Measurements from ENCODE around the gene HPCAL1.

The HPCAL1 gene

DNA sequence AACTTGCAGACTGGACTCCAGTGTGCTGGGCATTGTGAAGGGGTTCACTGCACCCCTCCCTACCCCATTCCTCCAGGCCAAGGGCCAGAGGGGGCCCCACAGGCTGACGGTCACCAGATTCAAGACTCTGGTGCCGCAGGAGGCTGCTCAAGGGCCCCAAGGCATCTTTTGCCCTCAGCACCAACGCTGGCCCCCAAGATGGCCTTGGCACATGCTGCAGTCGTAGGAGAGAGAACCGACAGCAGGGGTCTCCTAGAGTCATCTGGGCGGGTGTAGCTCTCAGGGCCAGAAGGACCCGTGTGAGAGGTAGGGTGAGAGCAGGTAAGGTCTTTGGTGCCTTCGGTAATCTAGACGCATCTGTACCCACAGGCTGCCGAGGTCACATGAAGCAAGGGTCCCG, 164.1 kb downstream of the HPCAL1 start:
- ATAC-seq, result no peak

DNA sequence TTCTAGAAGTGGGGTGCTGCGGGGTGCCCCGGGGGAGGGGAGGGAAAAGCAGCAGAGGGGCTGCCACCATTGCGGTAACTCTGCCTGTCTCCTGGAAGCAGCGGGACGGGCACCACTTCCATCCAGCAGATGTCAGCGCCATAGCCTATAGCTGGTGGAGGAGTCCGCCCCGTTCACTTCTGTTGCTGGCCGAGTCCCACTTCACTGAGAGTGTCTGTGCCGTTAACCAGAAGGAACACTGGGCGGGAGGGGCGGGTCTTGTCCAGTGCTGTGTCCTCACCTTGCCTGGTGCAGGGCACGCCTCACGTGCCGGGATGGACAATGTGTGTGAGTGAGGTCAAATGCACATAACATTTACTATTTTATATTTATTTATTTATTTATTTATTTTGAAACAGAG, 164.7 kb downstream of the HPCAL1 start:
- DNase-seq (no peak), ATAC-seq (no peak)

More for the DNA sequence above, 164.1 kb downstream of the HPCAL1 start:
- DNase-seq, result no peak

DNA sequence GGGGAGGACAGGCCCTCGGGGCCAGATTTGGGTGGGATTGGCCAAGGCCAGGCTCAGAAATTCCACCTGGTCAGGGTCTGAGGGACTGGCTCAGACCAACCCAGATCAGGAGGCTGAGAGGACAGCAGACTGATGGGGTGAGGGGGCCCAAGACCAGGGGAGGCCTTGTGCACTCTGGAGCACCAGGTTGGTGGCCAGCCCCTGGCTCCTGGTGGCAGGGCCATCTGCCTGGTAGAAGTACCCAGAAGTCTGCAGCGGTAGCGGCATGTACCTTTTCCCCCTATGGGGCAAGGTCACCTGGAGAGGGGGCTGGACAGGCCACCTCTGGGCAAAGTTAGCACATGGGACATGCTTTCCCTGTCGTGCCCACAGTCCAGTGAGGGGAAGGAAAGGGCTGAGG, 166.6 kb downstream of the HPCAL1 start:
- ATAC-seq (no peak), DNase-seq (no peak)

DNA sequence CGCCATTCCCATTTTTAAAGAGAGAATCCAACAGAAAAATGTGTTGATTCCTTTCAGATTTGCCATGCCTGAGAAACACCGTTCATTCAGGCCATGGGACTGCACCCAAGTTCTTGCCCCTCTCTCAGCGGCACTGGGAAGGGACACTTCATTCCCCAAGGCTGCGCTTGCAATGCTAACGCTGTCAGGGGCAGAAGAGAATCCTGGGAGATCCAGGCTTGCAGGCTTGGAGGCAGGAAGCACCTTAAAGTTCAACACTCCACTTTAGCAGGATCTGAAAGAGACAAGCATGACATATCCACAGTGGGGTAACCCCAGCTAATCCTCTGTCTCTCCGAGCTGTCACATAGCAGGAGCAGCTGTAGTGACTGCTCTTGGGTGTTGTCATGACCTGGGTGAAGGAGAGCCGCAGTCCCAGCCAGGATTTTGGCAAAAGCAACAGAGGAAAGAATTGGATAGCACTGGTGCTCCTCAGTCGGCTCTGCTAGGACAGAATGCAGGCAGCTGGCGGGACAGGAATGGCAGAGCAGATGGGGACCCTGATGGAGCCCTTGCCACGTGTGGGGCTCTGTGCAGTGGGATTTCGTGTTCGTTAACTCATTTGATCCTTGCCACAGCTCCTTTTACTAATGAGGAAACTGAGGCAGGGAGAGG, 167.4 kb downstream of the HPCAL1 start:
- DNase-seq (no peak), ATAC-seq (no peak)

DNA sequence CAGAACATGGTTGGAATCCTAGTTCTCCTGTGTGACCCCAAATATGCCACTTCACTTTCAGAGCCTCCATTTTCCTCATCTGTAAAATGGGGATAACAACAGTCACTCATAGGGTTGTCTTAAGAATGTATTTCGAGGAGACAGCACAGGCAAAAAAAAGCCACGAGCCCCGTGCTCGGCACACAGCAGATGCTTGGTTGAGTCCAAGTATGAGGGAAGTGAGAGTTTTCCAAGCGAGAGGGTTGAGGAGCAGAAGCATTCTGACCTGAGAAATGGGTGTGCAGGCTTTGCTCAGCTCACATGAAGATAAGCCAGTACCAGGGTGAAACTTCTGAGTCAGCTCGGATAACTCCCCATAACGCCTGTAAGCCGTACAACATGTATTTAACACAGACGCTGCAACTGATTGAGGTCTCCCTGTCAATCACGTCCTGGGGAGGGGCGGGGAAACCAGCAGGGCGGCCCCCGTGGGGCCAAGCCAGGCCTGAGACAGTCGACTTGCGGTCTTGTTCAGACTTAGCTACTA, 168.4 kb downstream of the HPCAL1 start:
- DNase-seq, result no peak
- no peak for ATAC-seq

DNA sequence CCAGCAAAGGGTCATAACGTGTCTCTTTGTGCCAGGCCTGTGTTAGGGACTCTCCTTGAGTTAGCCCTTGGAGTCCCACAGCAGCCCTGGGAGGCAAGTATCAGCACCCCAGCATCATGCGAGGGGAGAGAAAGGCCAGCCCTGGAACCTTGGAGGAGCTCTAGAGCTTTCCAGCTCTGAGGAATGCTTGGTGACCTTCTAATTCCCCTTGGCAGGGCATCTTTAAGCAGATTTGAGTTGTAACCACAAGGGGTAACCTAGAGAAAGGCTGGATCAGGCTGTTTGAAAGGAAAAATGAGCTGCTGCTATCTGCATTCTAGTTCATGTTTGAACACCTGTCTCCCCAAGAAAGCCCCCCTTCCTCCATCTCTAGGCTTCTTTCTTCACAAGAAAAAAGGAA, 169.3 kb downstream of the HPCAL1 start:
- no peak for ATAC-seq
- DNase-seq, result no peak

DNA sequence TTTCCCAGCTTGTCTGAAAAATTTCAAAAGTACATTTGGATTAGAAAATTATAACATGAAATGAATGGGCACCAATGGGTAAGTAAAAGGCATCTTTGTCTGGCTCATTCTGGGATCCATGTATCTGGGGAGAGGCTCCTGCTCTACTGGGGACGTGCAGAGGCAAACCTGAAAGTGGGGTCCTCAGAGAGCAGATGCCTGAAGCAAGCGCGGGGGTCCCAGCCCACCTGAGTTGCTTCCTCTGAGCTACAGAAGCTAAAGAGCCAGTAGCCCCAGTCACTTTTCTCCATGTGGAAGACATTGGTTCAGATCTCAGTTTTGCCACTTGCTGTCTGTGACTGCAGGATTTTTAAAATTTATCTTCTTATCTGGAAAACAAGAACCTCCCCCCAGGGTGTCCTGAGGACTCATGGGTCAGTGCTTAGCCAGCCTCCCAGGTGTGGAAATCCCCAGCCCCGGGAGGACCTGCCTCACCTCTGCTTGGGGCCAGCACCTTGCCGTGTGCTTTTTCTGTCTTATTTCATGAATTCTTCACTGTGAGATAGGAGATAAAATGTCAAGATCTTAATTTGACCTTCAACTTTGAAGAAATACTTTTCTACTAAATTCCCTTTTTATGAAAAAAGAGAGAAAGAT, 170.5 kb downstream of the HPCAL1 start:
- DNase-seq (no peak), ATAC-seq (no peak)

DNA sequence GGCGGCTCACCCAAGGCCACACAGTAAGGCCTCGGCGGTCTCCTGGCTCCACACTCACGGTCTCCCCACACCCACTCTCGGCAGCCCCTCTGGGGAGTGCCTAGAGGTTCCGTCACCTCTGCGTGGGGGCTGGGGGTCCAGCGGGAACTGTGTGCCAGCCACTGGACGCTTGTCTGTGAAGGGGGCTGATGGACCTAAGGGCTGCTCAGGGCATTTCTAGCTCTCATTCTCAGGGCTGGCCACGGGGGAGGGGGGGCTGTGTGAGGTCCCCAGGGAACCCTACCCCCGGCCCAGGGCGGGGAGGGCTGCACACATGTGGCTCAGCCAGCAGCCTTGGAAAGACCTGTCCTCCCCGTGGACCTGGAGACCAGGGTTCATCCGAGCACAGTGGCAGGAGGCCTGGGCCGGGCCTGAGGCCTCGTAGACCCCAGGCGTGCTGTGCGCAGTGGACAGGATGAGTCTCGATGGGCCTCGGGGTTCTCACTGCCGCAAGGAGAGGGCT, 172.6 kb downstream of the HPCAL1 start:
- ATAC-seq (no peak), DNase-seq (no peak)

DNA sequence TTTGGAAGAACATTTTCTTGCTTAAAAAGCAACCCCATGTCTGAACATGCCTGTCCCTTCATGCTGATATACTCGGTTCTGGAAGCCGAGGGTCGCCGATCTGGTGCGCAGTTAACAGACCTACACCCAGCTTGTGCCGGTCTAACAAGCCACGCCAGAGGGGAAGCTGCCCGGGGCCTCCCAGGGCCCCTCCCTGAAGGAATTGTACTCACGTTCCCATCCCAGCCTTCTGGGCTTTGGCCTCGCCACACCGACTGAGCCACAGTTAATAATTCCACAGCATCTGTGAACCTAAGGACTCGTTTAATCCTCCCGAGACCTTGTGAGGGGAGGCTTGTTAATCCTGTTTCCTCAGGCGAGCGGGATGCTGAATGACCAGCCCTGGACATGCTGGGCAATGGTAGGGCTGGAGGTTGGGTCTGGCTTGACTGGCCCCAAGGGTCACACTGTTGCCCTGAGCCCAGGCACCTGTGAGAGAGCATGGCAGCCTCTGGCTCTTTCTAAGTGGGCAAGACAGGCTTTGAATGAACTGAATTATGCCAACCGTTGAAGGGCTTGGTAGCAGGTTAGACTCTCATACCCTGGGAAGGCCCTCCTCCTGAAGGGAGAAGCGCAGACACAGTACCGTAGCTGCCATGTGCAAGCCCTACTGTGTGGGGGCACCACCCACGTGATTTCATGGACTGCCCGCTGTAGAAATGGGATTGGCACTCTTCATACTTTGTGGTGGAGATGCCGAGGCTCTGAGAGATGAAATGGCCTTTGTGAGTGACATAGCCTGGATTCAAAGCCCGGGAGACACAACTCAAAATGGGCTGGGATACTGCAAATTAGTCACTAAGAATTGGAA, 173.3 kb downstream of the HPCAL1 start:
- DNase-seq, result no peak
- no peak for ATAC-seq

DNA sequence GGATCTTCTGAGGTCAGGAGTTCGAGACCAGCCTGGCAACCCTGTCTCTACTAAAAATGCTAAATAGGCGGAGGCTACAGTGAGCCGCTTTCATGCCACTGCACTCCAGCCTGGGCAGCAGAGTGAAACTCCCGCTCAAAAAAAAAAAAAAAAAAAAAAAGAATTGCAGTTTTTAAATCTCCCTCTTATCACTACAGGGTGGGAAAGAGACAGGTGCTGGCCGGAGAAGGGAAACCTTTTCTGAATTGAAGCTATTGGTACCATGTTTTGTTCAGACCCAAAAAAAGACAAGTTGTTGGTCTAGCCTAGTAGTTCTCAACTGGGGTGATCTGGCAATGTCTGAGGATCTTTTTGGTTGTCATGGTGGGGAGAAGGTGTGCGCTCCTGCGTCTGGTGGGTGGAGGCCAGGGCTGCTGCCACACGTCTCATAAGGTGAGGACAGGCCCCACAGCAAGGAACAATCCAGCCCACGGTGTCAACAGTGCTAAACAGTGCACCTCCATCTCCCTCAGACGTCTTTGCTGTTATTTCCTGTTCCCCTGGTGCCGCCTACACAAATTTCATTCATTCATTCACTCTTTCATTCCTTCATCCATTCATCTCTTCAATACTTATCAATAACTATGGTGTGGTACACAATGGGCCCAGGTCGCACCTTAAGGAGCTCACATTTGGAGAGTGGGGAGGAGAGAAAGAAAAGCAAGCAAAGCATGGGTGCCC, 174.2 kb downstream of the HPCAL1 start:
- ATAC-seq (no peak), DNase-seq (no peak)

Measured in stimulated activated naive CD8-positive, alpha-beta T cell treated with anti-CD3 and anti-CD28 coated beads, Interleukin-15, Interleukin-2, amounts not matched to agents 100 U/mL and 50 U/mL, for 24 hours (primary cell).